Adipose tissue (tissue), 3 donors: ENCODE results near the gene RGS10. TPM values are rescaled to one million over a fixed set of nuclear protein-coding genes. Genes with fewer than 3 reads are reported as not detected.

Experiments
- H3K27ac ChIP-seq: one replicate; pipeline ENCODE4 v1.5.1; 2013; ENCODE audit warnings: low read depth, low read length
- whole genome bisulfite sequencing, 3 donors: extraction: QIAGEN DNeasy Blood & Tissue Kit; methylation state at CpG; one replicate each; pipeline ENCODE4 v1.1.7; 2013; 5-methylcytosine and 5-hydroxymethylcytosine counted together
- polyA plus RNA-seq, 3 donors: library from polyadenylated mRNA; stranded (reverse); fragments of 200-250 nt; gene quantifications; one replicate each; pipeline ENCODE4 v1.2.3, GENCODE V29; 2013
- donor health status: healthy with polysubstance abuse.
- donor health status: Bipolar disorder and iron deficiency.
- donor health status: healthy.

Gene RGS10
- polyA plus RNA-seq, 3 donors = 3.7 to 34.5 (median 11.7) TPM

DNA sequence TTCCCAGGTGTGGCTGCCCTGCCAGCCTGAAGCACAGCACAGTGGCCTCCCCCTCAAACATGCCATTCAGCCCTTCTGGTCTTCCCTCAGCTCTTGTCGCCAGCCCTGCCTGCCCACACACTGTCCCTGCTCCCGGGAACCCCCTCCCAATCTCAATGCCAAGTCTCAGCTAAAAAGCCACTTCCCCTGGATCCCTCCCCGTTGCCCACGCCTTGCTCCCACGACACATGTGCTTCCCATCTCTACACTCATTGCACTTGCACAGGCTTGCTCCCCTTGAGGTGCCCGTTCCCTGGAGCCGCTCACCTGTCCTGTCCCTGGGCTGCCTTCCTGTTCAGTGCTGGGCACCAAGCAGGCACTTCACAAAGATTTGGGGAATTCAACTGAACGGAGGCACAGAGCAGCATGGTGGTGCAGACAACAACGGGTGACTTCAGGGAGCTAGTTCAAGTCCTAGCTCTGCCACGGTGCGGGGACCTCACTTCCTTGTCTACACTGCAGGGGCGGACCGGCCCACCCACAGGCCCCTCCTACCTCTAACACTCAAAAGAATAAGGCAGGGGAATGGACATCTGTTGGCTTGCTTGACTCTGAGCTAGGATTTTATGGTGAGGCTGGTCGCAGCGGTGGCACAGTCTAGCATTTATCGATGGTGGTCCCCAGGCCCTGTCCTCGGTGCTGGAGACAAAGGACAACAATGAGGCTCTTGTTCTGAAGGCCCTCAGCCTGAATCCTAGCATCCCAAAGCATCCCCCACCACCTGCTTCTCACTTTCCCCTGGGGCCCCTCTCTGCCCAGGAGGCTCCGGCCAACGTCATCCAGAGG is 18.4 kb downstream of the RGS10 start:
- 85 to 94% (median 93%) methylated on average over 19 of the region's 19 CpGs for WGBS, 3 donors
- no peak overlapping the region for H3K27ac ChIP-seq

DNA sequence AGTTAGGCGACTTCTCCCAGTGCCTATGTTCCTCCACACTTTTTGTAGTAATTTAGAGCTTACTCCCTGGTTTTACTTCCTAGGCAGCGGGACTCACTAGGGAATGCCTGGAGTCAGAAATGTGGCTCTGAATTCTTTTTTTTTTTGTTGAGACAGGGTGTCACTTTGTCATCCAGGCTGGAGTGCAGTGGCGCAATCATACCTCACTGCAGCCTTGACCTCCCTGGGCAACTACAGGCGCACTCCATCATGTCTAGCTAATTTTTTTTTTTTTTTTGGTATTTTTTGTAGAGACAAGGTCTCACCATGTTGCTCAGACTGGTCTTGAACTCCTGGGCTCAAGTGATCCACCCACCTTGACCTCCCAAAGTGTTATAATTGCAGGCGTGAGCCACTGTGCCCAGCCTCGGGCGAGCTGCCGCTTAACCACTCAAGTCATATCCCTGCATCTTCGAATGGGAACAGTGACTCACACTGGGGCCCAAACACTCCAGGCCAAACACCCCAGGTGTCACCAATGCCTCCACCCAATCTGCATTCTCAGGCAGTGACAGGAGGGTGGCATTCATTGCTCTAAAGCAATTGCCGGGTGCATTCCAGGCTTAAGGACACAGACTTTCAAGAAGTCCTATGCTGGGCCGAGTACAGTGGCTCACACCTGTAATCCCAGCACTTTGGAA is 19.6 kb downstream of the RGS10 start:
- H3K27ac ChIP-seq = no peak overlapping the region
- WGBS, 3 donors = 93 to 95% (median 95%) methylated on average over 11 of the region's 11 CpGs

DNA sequence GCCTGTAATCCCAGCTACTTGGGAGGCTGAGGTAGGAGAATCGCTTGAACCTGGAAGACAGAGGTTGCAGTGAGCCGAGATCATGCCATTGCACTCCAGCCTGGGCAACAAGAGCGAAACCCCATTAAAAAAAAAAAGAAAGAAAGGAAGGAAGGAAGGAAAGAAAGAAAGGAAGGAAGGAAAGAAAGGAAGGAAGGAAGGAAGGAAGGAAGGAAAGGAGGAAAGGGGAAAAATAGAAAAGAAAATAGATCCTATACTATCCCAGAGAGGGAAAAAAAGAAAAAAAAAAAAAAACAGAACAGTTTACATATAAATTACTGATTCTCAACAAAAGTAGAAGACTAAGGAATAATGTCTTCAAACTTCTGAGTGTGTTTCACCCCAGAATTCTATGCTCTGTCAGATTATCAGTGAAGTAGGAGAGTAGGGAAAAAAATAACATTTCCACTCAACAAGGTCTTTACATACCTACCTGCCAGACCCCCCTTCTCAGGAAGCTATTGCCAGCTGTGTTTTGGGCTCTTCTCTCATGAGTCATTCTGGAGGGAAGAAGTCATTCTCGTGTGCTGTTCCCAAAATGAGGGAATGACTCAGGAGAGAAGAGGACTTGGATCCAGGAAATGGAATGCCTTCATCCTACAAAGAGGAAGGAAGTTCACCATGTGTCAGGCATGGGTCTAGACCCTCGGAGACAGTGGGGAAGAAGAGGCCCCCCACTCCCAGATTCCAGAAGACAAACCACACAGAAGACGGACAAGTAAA is 20.9 kb downstream of the RGS10 start:
- 70 to 82% (median 77%) methylated on average over 6 of the region's 6 CpGs for WGBS, 3 donors
- H3K27ac ChIP-seq = no peak overlapping the region

DNA sequence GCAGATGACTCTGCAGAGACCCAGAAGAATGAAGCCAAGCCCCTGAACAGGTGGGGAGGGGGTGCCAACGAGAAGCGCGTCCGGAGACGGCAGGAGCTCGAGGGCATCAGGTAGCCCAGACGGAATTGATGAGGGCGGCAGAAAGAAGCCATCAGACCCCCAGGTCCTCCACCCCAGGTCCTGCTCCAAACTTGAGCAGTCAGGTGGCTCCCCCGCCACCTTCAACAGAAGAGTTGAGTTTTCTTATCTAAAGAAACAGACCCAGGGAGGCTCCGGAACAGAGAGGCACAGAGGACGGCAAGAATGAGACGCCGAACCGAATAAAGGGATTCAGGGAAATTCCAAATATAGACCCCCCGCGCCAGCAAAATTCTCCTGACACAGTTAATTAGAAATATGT is 22.2 kb downstream of the RGS10 start:
- no peak overlapping the region for H3K27ac ChIP-seq
- WGBS, 3 donors = 82 to 96% (median 95%) methylated on average over 16 of the region's 16 CpGs

DNA sequence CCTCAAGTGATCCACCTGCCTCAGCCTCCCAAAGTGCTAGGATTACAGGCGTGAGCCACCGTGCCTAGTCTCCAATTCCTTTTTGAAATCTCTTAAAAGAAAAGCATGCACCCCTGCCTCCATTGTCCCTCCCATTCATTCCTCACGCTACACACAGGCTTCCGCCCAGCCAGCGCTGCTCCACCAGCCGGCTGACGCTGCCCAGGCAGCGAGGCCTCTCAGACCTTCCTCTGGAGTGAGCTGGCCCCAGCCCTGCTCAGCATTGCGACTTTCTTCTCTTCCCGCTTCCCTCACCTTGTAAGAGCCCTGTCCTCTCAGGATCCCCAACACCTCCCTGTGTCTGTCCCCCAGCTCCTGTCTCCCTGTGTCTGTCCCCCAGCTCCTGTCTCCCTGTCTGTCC is 23.6 kb downstream of the RGS10 start:
- H3K27ac ChIP-seq = no peak overlapping the region
- WGBS, 3 donors = 89 to 92% (median 89%) methylated on average over 10 of the region's 10 CpGs

DNA sequence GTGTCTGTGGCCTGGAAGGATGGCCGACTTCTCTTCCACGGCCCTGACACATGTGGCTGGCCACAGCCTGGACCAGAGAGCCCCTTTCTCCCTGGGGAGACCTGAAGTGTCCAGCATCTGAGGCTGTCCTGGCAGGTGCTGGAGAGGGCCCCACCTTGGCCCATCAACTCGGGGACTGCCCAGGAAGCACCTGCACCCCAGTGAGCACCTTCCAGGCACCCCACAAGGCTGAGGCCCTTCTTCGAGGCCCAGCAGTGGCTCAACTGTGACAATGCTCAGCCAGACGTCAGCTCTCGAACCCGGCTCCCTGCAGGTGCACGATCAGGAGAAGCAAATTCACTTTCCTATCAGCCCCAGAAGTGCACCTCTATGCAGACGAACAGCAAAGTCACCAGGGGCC is 24.3 kb downstream of the RGS10 start:
- 74 to 85% (median 81%) methylated on average over 9 of the region's 9 CpGs for WGBS, 3 donors

DNA sequence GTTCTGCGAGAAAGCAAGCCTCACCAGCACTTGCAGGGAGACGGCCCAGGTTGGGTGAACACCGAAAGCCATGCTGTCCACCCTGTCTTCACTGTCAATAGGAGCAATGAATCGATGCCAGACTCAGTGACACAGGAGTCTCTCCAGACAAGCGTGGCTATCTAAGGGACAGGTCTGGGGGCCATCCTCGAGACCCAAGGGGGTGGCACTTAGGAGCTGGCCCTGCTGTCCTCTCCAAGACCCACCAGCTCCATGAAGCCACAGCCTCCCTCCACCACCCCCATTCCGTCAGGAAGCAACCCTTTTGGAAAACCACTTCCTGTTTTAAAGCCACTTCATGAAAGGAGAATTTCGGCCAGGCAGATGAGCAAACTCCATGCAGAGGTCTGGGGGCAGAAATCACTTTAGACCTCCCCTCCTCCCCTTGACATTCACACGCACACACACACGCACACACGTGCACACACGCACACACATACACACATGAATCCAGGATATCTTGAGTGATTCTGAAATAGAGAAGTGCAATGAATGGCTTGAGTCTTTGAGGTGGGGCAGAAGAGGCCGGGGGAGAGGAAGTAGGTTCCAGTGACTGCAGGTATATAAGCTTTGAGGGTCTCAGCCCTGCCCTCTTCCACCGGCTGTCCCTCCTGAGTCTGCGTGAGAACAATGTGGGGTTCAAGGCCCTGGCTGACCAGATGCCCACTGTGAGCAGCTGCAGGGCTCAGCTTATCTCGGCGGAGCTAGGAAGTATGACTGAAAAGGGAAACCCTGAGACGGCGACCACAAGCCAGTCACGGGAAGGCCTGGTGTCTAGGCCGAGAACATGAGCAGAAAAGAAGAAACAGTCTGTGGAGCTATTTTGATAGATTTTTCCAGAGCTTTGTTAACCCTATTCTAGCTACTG is 25.0 kb downstream of the RGS10 start:
- 51 to 83% (median 57%) methylated on average over 21 of the region's 21 CpGs for WGBS, 3 donors
- H3K27ac ChIP-seq = no peak overlapping the region

More for the DNA sequence above, 24.3 kb downstream of the RGS10 start:
- H3K27ac ChIP-seq = no peak overlapping the region

DNA sequence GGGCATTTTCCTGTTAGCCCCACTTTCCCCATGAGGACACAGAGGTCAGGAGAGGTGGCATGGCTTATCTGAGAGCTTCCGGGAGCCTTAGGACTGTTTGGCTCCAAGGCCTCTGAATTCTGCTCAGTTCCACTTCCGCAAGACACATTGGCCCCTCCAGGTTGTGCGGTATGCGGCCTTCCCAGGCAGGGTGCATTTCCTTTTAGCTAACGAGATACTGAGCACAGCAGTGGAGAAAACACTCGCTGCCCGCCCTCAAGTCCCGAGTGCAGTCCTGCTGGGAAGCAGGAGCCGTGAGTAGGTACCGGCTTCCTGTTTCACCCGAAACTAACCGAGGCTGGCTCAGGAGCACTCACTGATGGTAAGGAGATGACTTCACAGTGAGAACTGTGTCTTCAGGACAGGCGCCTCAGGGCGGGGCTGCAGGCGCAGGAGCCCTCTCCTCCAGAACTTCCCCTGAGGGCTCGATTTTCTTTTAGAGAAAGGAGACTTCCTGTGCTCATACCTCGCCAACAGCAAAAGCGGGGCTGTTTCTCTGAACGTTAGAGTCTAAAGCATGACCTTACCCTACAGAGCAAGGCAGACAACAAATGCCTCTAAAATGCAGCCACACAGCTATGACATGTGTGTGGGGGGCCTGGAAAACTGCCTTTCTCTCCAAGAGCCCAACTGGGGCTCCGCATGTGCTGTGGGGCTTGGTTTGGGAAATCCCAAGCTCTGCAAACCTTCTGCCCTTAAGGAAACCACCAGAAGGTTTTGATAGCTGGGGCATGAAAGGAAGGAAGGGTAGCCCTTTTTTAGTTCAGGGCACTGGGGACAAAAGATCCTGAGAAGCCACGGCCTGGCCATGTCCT is 25.9 kb downstream of the RGS10 start:
- no peak overlapping the region for H3K27ac ChIP-seq
- WGBS, 3 donors = 36 to 64% (median 46%) methylated on average over 21 of the region's 21 CpGs

DNA sequence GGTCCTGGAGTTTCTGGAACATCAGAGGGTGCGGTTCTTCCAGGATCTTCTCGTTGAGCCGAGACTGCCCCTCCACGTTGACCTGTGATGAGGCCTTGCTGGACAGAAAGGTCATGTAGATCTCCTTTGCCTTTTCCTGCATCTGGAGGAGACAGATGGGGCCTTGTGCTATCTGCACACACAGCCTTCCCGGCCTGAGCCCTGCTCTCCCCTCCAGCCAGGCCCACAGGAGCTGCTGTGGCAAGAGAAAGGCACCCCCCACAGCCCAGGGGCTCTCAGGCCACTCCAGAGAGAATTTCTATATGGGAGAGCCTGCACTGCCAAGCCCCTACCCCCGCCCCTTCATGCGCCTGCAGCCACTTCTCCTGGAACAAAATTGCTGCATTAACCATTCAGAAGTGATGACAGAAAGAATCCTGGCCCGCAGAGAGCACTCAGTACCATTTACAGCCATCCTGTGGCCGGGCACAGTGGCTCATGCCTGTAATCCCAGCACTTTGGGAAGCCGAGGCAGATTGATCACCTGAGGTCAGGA is 26.9 kb downstream of the RGS10 start:
- WGBS, 3 donors = 90 to 93% (median 91%) methylated on average over 10 of the region's 10 CpGs
- no peak overlapping the region for H3K27ac ChIP-seq

DNA sequence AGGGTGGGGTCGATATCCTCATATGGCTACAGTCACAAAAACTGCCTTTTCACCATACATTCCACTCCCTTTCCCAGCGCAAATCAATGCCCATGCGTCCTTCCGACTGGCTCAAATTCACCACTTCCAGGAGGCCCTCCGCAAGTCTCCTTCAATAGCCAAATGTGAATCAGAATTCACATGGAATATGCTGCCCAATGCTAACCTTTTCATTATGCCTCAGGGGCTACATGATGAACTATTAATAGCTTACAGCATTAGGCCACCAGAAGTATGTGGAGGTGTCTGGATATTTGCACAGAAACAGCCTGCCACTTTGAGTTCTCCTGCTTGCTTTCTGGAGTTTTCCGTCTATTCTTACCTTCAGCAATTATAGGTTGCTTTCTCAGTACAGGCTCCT is 27.7 kb downstream of the RGS10 start:
- WGBS, 3 donors = 96% methylated on average over 6 of the region's 6 CpGs
- H3K27ac ChIP-seq = no peak overlapping the region

DNA sequence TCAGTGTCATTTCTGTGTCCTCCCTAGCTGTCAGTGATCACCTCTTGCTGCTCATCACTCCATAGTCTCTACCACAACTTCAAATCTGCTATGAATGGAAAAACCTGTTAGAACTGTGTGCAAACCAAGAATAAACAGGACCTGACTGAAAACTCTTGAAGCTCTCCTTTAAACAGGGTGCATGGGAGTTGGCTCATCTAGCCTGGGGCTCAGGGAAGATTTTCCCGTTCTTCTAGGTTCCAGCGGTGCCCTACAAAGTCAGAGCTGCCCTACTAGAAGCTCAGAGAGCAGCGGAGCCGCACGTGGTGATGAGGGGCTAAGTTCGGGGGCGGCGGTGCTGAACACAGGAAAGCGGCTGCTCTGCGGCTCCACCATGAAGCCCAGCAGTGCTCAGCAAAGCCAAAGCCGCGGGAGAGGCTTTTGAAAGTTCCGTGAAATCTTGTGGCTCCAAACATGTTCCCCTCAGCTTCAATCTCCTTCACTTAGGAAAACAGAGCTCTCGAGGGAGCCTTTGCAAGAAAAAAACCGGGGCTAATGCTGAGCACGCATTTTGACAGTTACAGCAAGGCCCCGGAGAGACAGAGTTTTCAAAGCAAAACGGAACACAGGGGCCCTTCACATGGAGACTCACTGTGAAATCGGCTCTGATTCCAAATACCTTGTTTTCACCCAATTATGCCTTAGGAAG is 30.5 kb downstream of the RGS10 start:
- H3K27ac ChIP-seq = no peak overlapping the region

DNA sequence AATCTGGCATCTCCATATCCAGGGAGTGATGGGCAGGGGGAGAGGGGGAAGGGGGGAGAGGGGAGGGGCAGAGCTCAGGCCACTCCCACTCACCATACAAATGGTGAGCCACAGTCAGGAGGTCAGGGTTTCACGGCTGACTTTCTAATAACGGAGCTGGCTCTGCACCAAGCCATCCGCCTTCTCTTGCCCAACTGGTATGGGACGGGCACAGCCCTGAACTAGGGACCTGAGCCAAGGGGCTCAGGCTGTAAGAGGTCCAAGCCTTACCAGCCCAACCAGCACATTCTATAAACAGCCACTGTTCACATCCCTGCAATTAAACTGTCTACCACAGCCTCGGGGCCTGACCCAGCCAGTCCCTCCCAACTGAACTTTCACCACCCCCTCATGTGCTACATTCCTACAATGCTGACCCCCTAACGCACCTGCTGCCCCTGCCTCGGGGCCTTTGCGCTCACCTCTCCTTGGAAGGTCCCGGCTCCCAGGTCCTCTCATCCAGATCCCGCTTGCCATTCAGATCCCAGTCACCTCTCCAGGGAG is 32.5 kb downstream of the RGS10 start:
- WGBS, 3 donors = 58 to 79% (median 75%) methylated on average over 10 of the region's 10 CpGs
- no peak overlapping the region for H3K27ac ChIP-seq

More for the DNA sequence above, 30.5 kb downstream of the RGS10 start:
- 82 to 87% (median 86%) methylated on average over 19 of the region's 19 CpGs for WGBS, 3 donors

DNA sequence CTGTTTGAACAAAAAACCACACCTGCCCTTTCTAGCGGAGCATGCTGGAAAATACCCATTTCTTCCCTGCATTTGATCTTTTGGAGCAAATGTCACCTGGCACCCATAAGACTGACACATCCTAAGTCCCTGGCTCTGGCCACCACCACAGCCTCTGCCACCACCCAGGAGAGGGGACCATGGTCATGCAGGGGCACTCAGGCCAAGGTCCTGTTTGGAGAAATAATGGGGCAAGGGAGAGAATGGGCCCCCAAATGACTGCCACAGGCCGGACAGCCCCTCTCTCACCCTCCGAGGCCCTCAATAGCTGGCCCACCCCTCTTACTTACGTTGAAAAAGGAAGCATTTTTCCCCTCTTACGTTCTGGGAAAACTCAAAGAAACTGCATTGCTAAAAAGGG is 35.4 kb downstream of the RGS10 start:
- WGBS, 3 donors = 83 to 94% (median 86%) methylated on average over 5 of the region's 5 CpGs

DNA sequence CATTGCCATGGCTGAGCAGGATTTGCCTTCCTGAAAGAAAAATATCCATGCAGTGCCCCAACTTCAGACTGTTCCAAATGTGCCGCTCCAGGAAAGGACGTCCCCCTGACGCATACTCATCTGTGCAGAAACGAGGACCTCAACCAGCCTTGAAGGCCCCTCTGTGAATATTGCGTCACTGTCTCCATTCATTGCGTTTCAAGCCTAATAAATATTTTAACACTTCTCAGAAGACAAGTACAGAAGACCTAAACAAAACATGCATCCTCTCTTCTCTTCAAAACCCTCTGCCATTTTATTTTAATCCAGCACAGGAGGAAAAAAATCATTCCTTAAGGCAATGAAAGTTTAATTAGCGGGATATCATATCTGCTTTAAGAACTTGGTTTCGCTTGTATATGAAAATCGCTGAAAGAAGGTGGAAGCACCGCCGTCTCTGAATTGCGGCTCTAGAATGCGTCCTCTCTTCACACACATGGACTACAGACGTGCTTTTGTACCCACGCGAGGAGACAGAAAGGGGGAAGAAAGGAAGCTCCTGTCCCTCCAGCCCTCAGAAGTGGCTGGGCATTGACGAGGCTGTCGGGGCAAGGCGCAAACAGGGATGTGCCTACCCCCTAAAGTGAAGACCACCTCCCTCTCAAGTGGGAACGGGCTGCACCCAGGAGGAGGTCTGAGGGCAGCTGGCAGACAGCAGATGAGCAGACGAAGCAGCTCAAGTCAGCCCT is 36.8 kb downstream of the RGS10 start:
- H3K27ac ChIP-seq = no peak overlapping the region
- WGBS, 3 donors = 77 to 85% (median 80%) methylated on average over 21 of the region's 21 CpGs

More for the DNA sequence above, 35.4 kb downstream of the RGS10 start:
- H3K27ac ChIP-seq = no peak overlapping the region

DNA sequence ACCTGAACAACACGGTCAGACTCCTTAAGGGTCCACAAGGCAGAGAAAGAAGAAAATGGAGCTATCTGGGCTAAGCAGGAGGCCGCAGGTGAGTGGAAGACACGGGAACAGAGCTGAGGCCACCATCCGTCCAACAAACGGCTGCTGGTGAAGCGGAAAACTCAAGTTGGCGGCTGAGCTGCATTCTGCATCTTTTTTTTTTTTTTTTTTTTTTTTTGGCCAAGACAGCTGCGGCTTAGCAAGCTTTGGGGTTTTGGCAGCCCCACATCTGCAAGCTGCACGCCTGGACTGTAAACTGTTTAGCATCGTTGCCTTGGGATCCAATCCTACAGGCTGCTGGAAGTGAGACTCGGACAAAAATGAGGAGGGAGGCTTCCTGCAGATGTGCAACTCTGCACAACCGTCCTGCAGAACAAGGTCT is 37.4 kb downstream of the RGS10 start:
- H3K27ac ChIP-seq = no peak overlapping the region
- WGBS, 3 donors = 61 to 84% (median 79%) methylated on average over 12 of the region's 12 CpGs

DNA sequence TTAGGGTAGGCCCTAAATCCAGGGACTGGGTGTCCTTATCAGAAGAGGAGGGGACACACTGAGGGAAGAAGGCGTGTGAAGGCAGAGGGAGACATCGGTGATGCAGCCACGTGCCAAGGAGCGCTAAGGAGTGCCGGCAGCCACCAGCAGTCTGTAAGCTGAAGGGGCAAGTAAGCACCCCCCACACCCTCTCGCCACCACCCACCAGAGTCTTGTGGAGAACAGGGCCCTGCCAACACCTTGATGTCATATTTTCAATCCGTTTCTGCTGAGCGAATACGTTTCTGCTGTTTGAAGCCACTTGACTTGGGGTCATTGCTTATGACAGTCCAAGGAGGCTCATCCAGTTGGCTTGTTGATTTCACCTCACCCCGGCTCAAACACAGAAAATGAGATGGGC is 37.9 kb downstream of the RGS10 start:
- no peak overlapping the region for H3K27ac ChIP-seq
- 87 to 93% (median 90%) methylated on average over 10 of the region's 10 CpGs for WGBS, 3 donors
